ENCODE data around the gene ETV3L.

- TF ChIP-seq CTCF (IDR thresholded peaks at IDR 0.05; ENCODE audit: insufficient read depth, low read depth, low read length) = no peak
- no peak for TF ChIP-seq EZH2 (IDR thresholded peaks at IDR 0.05; ENCODE audit: insufficient read depth, low read length)
Observed at GRCh38 chr1:157107702-157108101, 8.1 kb upstream of the ETV3L start.
